GM18499 (cell line): ENCODE results near the gene CIB1.

Experiments
- ATAC-seq: cut with Tn5 transposase; IDR thresholded peaks from one replicate; pipeline ENCODE4 v1.9.1; 2021; ENCODE audit warnings: moderate number of reproducible peaks; ENCODE audit not compliant: insufficient read depth, unreplicated experiment

CIB1 gene

GRCh38 chr15:90241343-90242192 lies 7.8 kb upstream of the CIB1 start:
- no peak for ATAC-seq

GRCh38 chr15:90240856-90241255 lies 7.1 kb upstream of the CIB1 start:
- no peak for ATAC-seq

- no peak for ATAC-seq
Observed at GRCh38 chr15:90239371-90239770, 5.6 kb upstream of the CIB1 start.

GRCh38 chr15:90234096-90234988 lies 601 bp upstream of the CIB1 start, which contains the start of gene GDPGP1:
Gene GDPGP1, plus strand, starts transcription at chr15:90234209. Its CDS starts 6,700 bp downstream, at chr15:90240909.
- peak; percentile 34 for ATAC-seq

- ATAC-seq: no peak
Observed at GRCh38 chr15:90232941-90233386, 777 bp downstream of the CIB1 start.

- ATAC-seq: no peak
Observed at GRCh38 chr15:90232196-90232595, 1.5 kb downstream of the CIB1 start.

GRCh38 chr15:90231028-90232017 lies 2.4 kb downstream of the CIB1 start:
- ATAC-seq: no peak

GRCh38 chr15:90230610-90231009 lies 3.1 kb downstream of the CIB1 start:
- no peak for ATAC-seq

GRCh38 chr15:90230071-90230494 lies 3.7 kb downstream of the CIB1 start:
- ATAC-seq: no peak

- no peak for ATAC-seq
Observed at GRCh38 chr15:90228960-90229359, 4.8 kb downstream of the CIB1 start.

- no peak for ATAC-seq
Observed at GRCh38 chr15:90227816-90228772, 5.6 kb downstream of the CIB1 start.

- ATAC-seq: no peak
Observed at GRCh38 chr15:90227336-90227735, 6.4 kb downstream of the CIB1 start.

GRCh38 chr15:90225504-90226234 lies 8.1 kb downstream of the CIB1 start:
- ATAC-seq: no peak

- no peak for ATAC-seq
Observed at GRCh38 chr15:90225047-90225446, 8.7 kb downstream of the CIB1 start.

GRCh38 chr15:90223441-90224165 lies 10.1 kb downstream of the CIB1 start:
- ATAC-seq: no peak

- ATAC-seq: no peak
Observed at GRCh38 chr15:90222547-90222946, 11.2 kb downstream of the CIB1 start.

- ATAC-seq: no peak
Observed at GRCh38 chr15:90221246-90221900, 12.4 kb downstream of the CIB1 start.
